ENCODE results near the gene SPDYE11. TPM values are rescaled to one million over a fixed set of nuclear protein-coding genes. Genes with fewer than 3 reads are reported as not detected.
"Not testable (repeated sequence)": the region's sequence is repeated elsewhere in the genome, so short reads cannot be mapped to it uniquely, and the experiment has no call there.

The SPDYE11 gene, protein sequence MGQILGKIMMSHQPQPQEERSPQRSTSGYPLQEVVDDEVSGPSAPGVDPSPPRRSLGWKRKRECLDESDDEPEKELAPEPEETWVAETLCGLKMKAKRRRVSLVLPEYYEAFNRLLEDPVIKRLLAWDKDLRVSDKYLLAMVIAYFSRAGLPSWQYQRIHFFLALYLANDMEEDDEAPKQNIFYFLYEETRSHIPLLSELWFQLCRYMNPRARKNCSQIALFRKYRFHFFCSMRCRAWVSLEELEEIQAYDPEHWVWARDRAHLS
- total RNA-seq (not detected), polyA plus RNA-seq (not detected)

GRCh38 chr7:73057811-73058210 is at the start of gene SPDYE11:
Gene SPDYE11 (minus strand): TSS chr7:73057911. CDS start chr7:73056111, 1,800 bp downstream.
- whole genome bisulfite sequencing: no CpG with 5 or more reads among the region's 8 CpGs
- H3K27ac ChIP-seq (ENCODE audit: low read depth); H3K36me3 ChIP-seq (ENCODE audit: insufficient read depth); H3K4me3 ChIP-seq (ENCODE audit: low read depth, low read length); DNase-seq (ENCODE audit: extremely low spot score); H3K4me1 ChIP-seq (ENCODE audit: insufficient read depth): not testable (repeated sequence)

DNA sequence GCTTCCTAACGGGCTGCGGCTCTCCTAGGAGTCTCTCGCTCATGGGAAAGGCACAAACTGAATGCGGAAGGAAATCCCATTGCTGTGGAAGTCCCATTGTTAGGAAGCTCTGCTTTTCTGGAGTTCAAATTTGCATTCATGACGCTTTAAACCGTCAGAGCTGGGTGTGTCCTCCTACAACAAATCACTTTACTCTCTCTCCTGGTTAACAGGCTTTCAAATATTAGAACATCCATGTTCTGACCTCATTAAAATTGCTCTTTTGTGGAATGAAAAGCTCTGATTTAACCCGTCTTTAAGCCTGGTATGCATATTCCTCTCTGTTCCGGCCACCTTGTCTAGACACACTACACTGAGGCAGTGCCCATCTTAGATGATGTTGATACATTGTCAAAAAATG is 28.2 kb upstream of the SPDYE11 start, which contains the start of gene SPDYE9:
SPDYE9 (minus strand) TSS at position 101 of the 400 bp plus-strand sequence. CDS start 1,800 bp downstream, outside the sequence.
- no CpG with 5 or more reads among the region's 8 CpGs for WGBS
- DNase-seq (ENCODE audit: extremely low spot score); H3K27ac ChIP-seq (ENCODE audit: low read depth); H3K4me1 ChIP-seq (ENCODE audit: insufficient read depth); H3K4me3 ChIP-seq (ENCODE audit: low read depth, low read length); H3K36me3 ChIP-seq (ENCODE audit: insufficient read depth): not testable (repeated sequence)

DNA sequence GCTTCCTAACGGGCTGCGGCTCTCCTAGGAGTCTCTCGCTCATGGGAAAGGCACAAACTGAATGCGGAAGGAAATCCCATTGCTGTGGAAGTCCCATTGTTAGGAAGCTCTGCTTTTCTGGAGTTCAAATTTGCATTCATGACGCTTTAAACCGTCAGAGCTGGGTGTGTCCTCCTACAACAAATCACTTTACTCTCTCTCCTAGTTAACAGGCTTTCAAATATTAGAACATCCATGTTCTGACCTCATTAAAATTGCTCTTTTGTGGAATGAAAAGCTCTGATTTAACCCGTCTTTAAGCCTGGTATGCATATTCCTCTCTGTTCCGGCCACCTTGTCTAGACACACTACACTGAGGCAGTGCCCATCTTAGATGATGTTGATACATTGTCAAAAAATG is 28.0 kb downstream of the SPDYE11 start, which contains the start of gene SPDYE8:
SPDYE8 (minus strand) TSS at position 101 of the 400 bp plus-strand sequence. CDS start 1,800 bp downstream, outside the sequence.
- not testable (repeated sequence) for DNase-seq (ENCODE audit: extremely low spot score); H3K36me3 ChIP-seq (ENCODE audit: insufficient read depth); H3K4me3 ChIP-seq (ENCODE audit: low read depth, low read length); H3K27ac ChIP-seq (ENCODE audit: low read depth); H3K4me1 ChIP-seq (ENCODE audit: insufficient read depth)
- WGBS: no CpG with 5 or more reads among the region's 8 CpGs

GRCh38 chr7:73006491-73006890 is 51.2 kb downstream of the SPDYE11 start:
- not testable (repeated sequence) for H3K4me3 ChIP-seq (ENCODE audit: low read depth, low read length); H3K27ac ChIP-seq (ENCODE audit: low read depth)
- 12% methylated on average over 10 of the region's 10 CpGs for WGBS

GRCh38 chr7:73005693-73006447 is 51.8 kb downstream of the SPDYE11 start:
- not testable (repeated sequence) for H3K4me1 ChIP-seq (ENCODE audit: insufficient read depth); H3K36me3 ChIP-seq (ENCODE audit: insufficient read depth)
- DNase-seq (ENCODE audit: extremely low spot score): peak; percentile 86
- under 1% methylated on average over 46 of the region's 66 CpGs for WGBS
- Histone ChIP-seq H3K4me3 (ENCODE audit: low read depth, low read length) (peak overlapping the region; percentile 40), H3K27ac (ENCODE audit: low read depth) (peak overlapping the region; percentile 83)

More at GRCh38 chr7:73006491-73006890, 51.2 kb downstream of the SPDYE11 start:
- DNase-seq (ENCODE audit: extremely low spot score): peak; percentile 0
- not testable (repeated sequence) for H3K4me1 ChIP-seq (ENCODE audit: insufficient read depth); H3K36me3 ChIP-seq (ENCODE audit: insufficient read depth)

DNA sequence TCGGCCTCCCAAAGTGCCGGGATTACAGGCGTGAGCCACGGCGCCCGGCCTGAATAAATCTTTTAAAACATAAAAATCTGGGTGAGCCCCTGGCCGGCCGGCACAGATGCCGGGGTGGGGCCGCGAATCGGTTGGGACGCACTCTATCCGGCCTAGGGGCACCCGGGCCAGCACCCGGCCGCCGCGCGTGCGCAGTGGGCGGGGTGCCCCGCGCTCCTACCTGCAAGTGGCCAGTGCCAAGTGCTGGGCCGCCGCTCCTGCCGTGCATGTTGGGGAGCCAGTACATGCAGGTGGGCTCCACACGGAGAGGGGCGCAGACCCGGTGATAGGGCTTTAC is 52.4 kb downstream of the SPDYE11 start:
- WGBS: 0% methylated on average over 16 of the region's 30 CpGs
- H3K36me3 ChIP-seq (ENCODE audit: insufficient read depth): not testable (repeated sequence)

DNA sequence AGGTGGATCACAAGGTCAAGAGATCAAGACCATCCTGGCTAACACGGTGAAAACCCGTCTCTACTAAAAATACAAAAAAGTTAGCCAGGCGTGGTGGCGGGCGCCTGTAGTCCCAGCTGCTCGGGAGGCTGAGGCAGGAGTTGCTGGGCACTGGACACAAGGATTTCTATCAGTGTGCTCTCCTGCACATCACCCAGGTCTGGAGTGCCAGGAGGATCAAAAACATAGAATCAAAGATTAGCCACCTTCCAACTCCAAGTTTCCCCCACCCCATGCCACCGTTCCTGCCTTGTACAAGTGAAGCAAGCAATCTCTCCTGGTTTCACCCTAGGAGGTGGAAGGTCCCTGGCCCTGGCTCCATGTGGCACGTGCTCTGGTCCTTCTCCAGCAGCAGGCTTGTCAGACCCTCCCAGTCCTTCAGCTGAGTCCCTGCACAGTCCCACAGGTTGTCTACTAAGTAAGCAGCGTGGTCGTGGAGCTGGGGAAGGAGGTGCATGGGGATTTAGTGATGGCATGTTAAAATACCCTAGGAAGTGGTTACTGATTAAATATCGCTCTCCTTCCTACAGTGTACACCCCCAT is 59.7 kb downstream of the SPDYE11 start:
- no CpG with 5 or more reads among the region's 11 CpGs for WGBS
- H3K4me1 ChIP-seq (ENCODE audit: insufficient read depth); H3K27ac ChIP-seq (ENCODE audit: low read depth); H3K36me3 ChIP-seq (ENCODE audit: insufficient read depth); H3K4me3 ChIP-seq (ENCODE audit: low read depth, low read length); DNase-seq (ENCODE audit: extremely low spot score): not testable (repeated sequence)

More for the DNA sequence above, 52.4 kb downstream of the SPDYE11 start:
- peak overlapping the region; percentile 83 for H3K27ac ChIP-seq (ENCODE audit: low read depth)
- H3K4me3 ChIP-seq (ENCODE audit: low read depth, low read length): peak overlapping the region; percentile 40
- DNase-seq (ENCODE audit: extremely low spot score); H3K4me1 ChIP-seq (ENCODE audit: insufficient read depth): not testable (repeated sequence)

Small RNA genes within 50 kb of the gene (small RNA-seq; reads per million reads assigned to genes)
- not detected for gene RF00019

Other genes starting within 250 kb of the SPDYE11 start
- 4.9 TPM for gene TYW1B, start 229.7 kb downstream of the SPDYE11 start, total RNA-seq
- gene TYW1B, start 229.7 kb downstream of the SPDYE11 start, polyA plus RNA-seq: 2.6 TPM
- gene POM121, start 132.8 kb downstream of the SPDYE11 start, total RNA-seq: 7.2 TPM
- 21.2 TPM for gene POM121, start 132.8 kb downstream of the SPDYE11 start, polyA plus RNA-seq
- not detected for gene TRIM74, start 88.4 kb downstream of the SPDYE11 start, total RNA-seq
- gene TRIM74, start 88.4 kb downstream of the SPDYE11 start, polyA plus RNA-seq: 0.41 TPM
- gene SPDYE8, start 28.1 kb downstream of the SPDYE11 start, total RNA-seq: not detected
- gene SPDYE8, start 28.1 kb downstream of the SPDYE11 start, polyA plus RNA-seq: not detected
- not detected for gene SPDYE9, start 28.1 kb upstream of the SPDYE11 start, total RNA-seq
- not detected for gene SPDYE9, start 28.1 kb upstream of the SPDYE11 start, polyA plus RNA-seq

All from urinary bladder (tissue), 4 donors.